ENCODE data around the gene ELOVL6.
"Not testable (repeated sequence)": the region's sequence is repeated elsewhere in the genome, so short reads cannot be mapped to it uniquely, and the experiment has no call there.

GRCh38 chr4:110078148-110078547, 120.3 kb downstream of the ELOVL6 start:
- TF ChIP-seq, protein P1, sequence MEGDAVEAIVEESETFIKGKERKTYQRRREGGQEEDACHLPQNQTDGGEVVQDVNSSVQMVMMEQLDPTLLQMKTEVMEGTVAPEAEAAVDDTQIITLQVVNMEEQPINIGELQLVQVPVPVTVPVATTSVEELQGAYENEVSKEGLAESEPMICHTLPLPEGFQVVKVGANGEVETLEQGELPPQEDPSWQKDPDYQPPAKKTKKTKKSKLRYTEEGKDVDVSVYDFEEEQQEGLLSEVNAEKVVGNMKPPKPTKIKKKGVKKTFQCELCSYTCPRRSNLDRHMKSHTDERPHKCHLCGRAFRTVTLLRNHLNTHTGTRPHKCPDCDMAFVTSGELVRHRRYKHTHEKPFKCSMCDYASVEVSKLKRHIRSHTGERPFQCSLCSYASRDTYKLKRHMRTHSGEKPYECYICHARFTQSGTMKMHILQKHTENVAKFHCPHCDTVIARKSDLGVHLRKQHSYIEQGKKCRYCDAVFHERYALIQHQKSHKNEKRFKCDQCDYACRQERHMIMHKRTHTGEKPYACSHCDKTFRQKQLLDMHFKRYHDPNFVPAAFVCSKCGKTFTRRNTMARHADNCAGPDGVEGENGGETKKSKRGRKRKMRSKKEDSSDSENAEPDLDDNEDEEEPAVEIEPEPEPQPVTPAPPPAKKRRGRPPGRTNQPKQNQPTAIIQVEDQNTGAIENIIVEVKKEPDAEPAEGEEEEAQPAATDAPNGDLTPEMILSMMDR (IDR thresholded peaks at IDR 0.05) = not testable (repeated sequence)
- not testable (repeated sequence) for TF ChIP-seq POLR2A (IDR thresholded peaks at IDR 0.05)

Data from thyroid gland (tissue), 4 donors.